Measurements from ENCODE around the gene SLC29A2.
"Not testable (repeated sequence)": the region's sequence is repeated elsewhere in the genome, so short reads cannot be mapped to it uniquely, and the experiment has no call there.

Gene SLC29A2

GRCh38 chr11:66322732-66323427 lies 48.7 kb downstream of the SLC29A2 start:
- no peak for DNase-seq (ENCODE audit: extremely low spot score, insufficient read length, low read depth)
- FAIRE-seq = no peak

- FAIRE-seq = no peak
- DNase-seq (ENCODE audit: extremely low spot score, insufficient read length, low read depth) = no peak
Observed at GRCh38 chr11:66321606-66322005, 50.0 kb downstream of the SLC29A2 start.

GRCh38 chr11:66320748-66321147 lies 50.8 kb downstream of the SLC29A2 start:
- FAIRE-seq; DNase-seq (ENCODE audit: extremely low spot score, insufficient read length, low read depth): not testable (repeated sequence)

GRCh38 chr11:66320289-66320688 lies 51.3 kb downstream of the SLC29A2 start:
- DNase-seq (ENCODE audit: extremely low spot score, insufficient read length, low read depth); FAIRE-seq: not testable (repeated sequence)

- no peak for FAIRE-seq
Observed at GRCh38 chr11:66318600-66318970, 53.0 kb downstream of the SLC29A2 start.

GRCh38 chr11:66317723-66318599 lies 53.6 kb downstream of the SLC29A2 start:
- DNase-seq (ENCODE audit: extremely low spot score, insufficient read length, low read depth) = no peak
- FAIRE-seq = no peak

More at GRCh38 chr11:66318600-66318970, 53.0 kb downstream of the SLC29A2 start:
- no peak for DNase-seq (ENCODE audit: extremely low spot score, insufficient read length, low read depth)

GRCh38 chr11:66317322-66317722 lies 54.2 kb downstream of the SLC29A2 start:
- FAIRE-seq = no peak

GRCh38 chr11:66316849-66317251 lies 54.7 kb downstream of the SLC29A2 start, which contains the start of gene CD248:
Gene CD248, minus strand, starts transcription at chr11:66317044. Its CDS starts 17 bp downstream, at chr11:66317027.
- no peak for FAIRE-seq
- DNase-seq (ENCODE audit: extremely low spot score, insufficient read length, low read depth) = no peak

More at GRCh38 chr11:66317322-66317722, 54.2 kb downstream of the SLC29A2 start:
- DNase-seq (ENCODE audit: extremely low spot score, insufficient read length, low read depth) = no peak

GRCh38 chr11:66315921-66316811 lies 55.4 kb downstream of the SLC29A2 start:
- no peak for DNase-seq (ENCODE audit: extremely low spot score, insufficient read length, low read depth)
- FAIRE-seq = no peak

GRCh38 chr11:66315498-66315885 lies 56.1 kb downstream of the SLC29A2 start:
- no peak for FAIRE-seq
- no peak for DNase-seq (ENCODE audit: extremely low spot score, insufficient read length, low read depth)

GRCh38 chr11:66314561-66315497 lies 56.7 kb downstream of the SLC29A2 start:
- DNase-seq (ENCODE audit: extremely low spot score, insufficient read length, low read depth) (no peak), FAIRE-seq (no peak)

GRCh38 chr11:66314186-66314501 lies 57.4 kb downstream of the SLC29A2 start:
- no peak for FAIRE-seq
- no peak for DNase-seq (ENCODE audit: extremely low spot score, insufficient read length, low read depth)

- DNase-seq (ENCODE audit: extremely low spot score, insufficient read length, low read depth) (no peak), FAIRE-seq (no peak)
Observed at GRCh38 chr11:66313321-66314185, 58.0 kb downstream of the SLC29A2 start.

GRCh38 chr11:66312549-66313320 lies 58.8 kb downstream of the SLC29A2 start:
- FAIRE-seq (no peak), DNase-seq (ENCODE audit: extremely low spot score, insufficient read length, low read depth) (peak; percentile 92)
